Mesendoderm (in vitro differentiated cells): ENCODE data around the gene BRMS1.
"Not testable (repeated sequence)": the region's sequence is repeated elsewhere in the genome, so short reads cannot be mapped to it uniquely, and the experiment has no call there.

Experiments used
- DNase-seq: peaks from one replicate; pipeline ENCODE4 v3.0.0; 2013
- H2AK5ac ChIP-seq: 2 replicates; pipeline ENCODE4 v1.6.1; 2013; ENCODE audit warnings: low read length, inconsistent platforms
- H2BK120ac ChIP-seq: 2 replicates; pipeline ENCODE4 v1.6.1; 2013; ENCODE audit warnings: low read depth, mild to moderate bottlenecking, low read length, moderate library complexity, mixed read lengths
- H2BK15ac ChIP-seq: replicated peaks from 2 replicates; pipeline ENCODE4 v1.6.1; 2013; ENCODE audit warnings: low read depth, mild to moderate bottlenecking, moderate library complexity
- H2BK5ac ChIP-seq: 2 replicates; pipeline ENCODE4 v1.6.1; 2013; ENCODE audit warnings: low read length, inconsistent platforms
- H3K18ac ChIP-seq: 2 replicates; pipeline ENCODE4 v1.6.1; 2013; ENCODE audit warnings: mild to moderate bottlenecking, low read length, mixed read lengths
- H3K23ac ChIP-seq: one replicate; pipeline ENCODE4 v1.6.1; 2013; ENCODE audit warnings: low read length
- H3K27ac ChIP-seq: 2 replicates; pipeline ENCODE4 v1.5.1; 2013; ENCODE audit warnings: low read depth, mild to moderate bottlenecking, inconsistent platforms, low read length, moderate library complexity
- H3K27me3 ChIP-seq: 2 replicates; pipeline ENCODE4 v1.6.1; 2013; ENCODE audit warnings: low read length, control low read depth, mild to moderate bottlenecking, inconsistent platforms; ENCODE audit not compliant: insufficient read depth, poor library complexity
- H3K36me3 ChIP-seq: 2 replicates; pipeline ENCODE4 v1.6.1; 2013; ENCODE audit warnings: low read length, inconsistent platforms; ENCODE audit not compliant: control insufficient read depth, insufficient read depth
- H3K4ac ChIP-seq: one replicate; pipeline ENCODE4 v1.6.1; 2013; ENCODE audit warnings: low read depth, mild to moderate bottlenecking, low read length, moderate library complexity
- H3K4me1 ChIP-seq: 2 replicates; pipeline ENCODE4 v1.6.1; 2013; ENCODE audit warnings: low read depth, low read length, inconsistent platforms; ENCODE audit not compliant: control insufficient read depth
- H3K4me2 ChIP-seq: 2 replicates; pipeline ENCODE4 v1.6.1; 2013; ENCODE audit warnings: low read length
- H3K4me3 ChIP-seq: 2 replicates; pipeline ENCODE4 v1.5.1; 2013; ENCODE audit warnings: mild to moderate bottlenecking, low read length
- H3K56ac ChIP-seq: one replicate; pipeline ENCODE4 v1.6.1; 2013; ENCODE audit warnings: low read length
- H3K79me1 ChIP-seq: 2 replicates; pipeline ENCODE4 v1.6.1; 2013; ENCODE audit warnings: low read length, inconsistent platforms
- H3K79me2 ChIP-seq: 2 replicates; pipeline ENCODE4 v1.6.1; 2013; ENCODE audit warnings: mild to moderate bottlenecking, low read length; ENCODE audit not compliant: control insufficient read depth, insufficient read depth
- H3K9ac ChIP-seq: 2 replicates; pipeline ENCODE4 v1.6.1; 2013; ENCODE audit warnings: low read length, inconsistent platforms
- H4K5ac ChIP-seq: one replicate; pipeline ENCODE4 v1.6.1; 2013; ENCODE audit warnings: low read length
- H4K8ac ChIP-seq: one replicate; pipeline ENCODE4 v1.6.1; 2013; ENCODE audit warnings: low read depth, mild to moderate bottlenecking, control low read depth, low read length, moderate library complexity
- WGBS: extraction: QIAGEN DNeasy Blood & Tissue Kit; methylation state at CpG from one replicate; pipeline ENCODE4 v1.1.7; 2013; ENCODE audit warnings: low lambda C conversion rate, missing lambda C conversion rate; ENCODE audit not compliant: insufficient coverage; ENCODE audit errors: extremely low coverage; 5-methylcytosine and 5-hydroxymethylcytosine counted together

BRMS1 gene

DNA sequence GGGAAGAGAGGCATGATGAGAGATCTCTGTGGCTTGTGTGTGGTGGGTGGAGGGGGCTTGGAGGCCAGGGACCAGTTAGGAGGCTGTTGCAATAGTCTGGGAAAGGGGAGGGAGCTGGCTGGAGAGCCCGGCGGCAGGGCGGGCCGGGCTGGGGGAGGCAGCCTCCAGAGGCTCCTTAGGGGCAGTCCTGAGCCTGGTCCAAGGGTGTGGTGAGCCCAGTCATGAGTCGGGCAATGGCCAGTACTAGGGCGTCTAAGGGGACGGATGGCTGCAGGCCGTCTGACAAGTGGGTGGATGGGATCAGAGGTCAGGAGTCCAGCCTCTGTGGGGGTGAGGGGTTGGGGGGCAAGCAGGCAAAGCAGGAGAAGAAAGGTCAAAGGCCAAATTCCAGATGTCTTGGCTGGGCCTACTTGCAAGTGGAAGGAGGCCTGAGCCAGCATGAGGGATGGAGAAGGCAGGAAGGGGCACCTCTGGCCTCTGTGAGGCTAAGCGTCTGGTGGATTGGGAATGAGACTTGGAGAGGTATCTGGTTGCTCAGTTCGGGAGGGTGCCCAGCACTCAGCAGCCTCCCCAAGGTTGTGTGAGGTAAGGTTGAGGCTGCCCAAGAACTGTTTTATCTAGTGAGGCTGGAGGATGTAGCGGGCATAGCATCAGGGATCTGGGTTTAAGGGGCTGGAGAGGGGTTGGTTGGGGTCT lies 22.0 kb downstream of the BRMS1 start:
- no peak overlapping the region for H2AK5ac ChIP-seq
- DNase-seq = no peak
- H3K4me3 ChIP-seq = no peak overlapping the region
- H3K23ac ChIP-seq = no peak overlapping the region
- H3K4me2 ChIP-seq = no peak overlapping the region
- H3K4ac ChIP-seq = no peak overlapping the region
- no peak overlapping the region for H4K5ac ChIP-seq
- no peak overlapping the region for H3K27ac ChIP-seq
- no peak overlapping the region for H3K56ac ChIP-seq
- no peak overlapping the region for H2BK15ac ChIP-seq
- no peaks in the 10 kb centered on the region for H3K79me1 ChIP-seq
- no peaks in the 10 kb centered on the region for H3K79me2 ChIP-seq
- no peak overlapping the region for H2BK5ac ChIP-seq
- no peak overlapping the region for H3K9ac ChIP-seq
- no peaks in the 10 kb centered on the region for H3K36me3 ChIP-seq
- H3K4me1 ChIP-seq = peaks cover 10% of the 10 kb centered on the region
- H2BK120ac ChIP-seq = no peak overlapping the region
- H3K27me3 ChIP-seq = no peaks in the 10 kb centered on the region
- WGBS = no CpG with 5 or more reads among the region's 11 CpGs
- no peak overlapping the region for H4K8ac ChIP-seq
- H3K18ac ChIP-seq = no peak overlapping the region

GRCh38 chr11:66321606-66322005 lies 23.3 kb downstream of the BRMS1 start:
- Histone ChIP-seq H3K79me2 (no peaks in the 10 kb centered on the region), H3K23ac (no peak overlapping the region), H3K4ac (no peak overlapping the region), H2AK5ac (no peak overlapping the region), H3K18ac (no peak overlapping the region), H3K79me1 (no peaks in the 10 kb centered on the region), H3K9ac (no peak overlapping the region), H3K56ac (no peak overlapping the region), H4K5ac (no peak overlapping the region), H3K36me3 (no peaks in the 10 kb centered on the region), H3K4me3 (no peak overlapping the region), H2BK15ac (no peak overlapping the region), H3K27me3 (no peaks in the 10 kb centered on the region), H2BK120ac (no peak overlapping the region), H3K27ac (no peak overlapping the region), H2BK5ac (no peak overlapping the region), H4K8ac (no peak overlapping the region), H3K4me2 (no peak overlapping the region), H3K4me1 (peaks cover 13% of the 10 kb centered on the region)
- WGBS = no CpG with 5 or more reads among the region's 4 CpGs
- DNase-seq = no peak

GRCh38 chr11:66320748-66321147 lies 24.2 kb downstream of the BRMS1 start:
- peaks cover 13% of the 10 kb centered on the region for H3K4me1 ChIP-seq
- H3K4me2 ChIP-seq, H3K27me3 ChIP-seq, H2BK120ac ChIP-seq, H3K4ac ChIP-seq, H3K4me3 ChIP-seq, H3K56ac ChIP-seq, H3K27ac ChIP-seq, H4K5ac ChIP-seq, H3K9ac ChIP-seq, H3K36me3 ChIP-seq, H2BK15ac ChIP-seq, DNase-seq, H2AK5ac ChIP-seq, H3K79me1 ChIP-seq, H3K23ac ChIP-seq, H3K18ac ChIP-seq, H3K79me2 ChIP-seq, H4K8ac ChIP-seq, H2BK5ac ChIP-seq: not testable (repeated sequence)
- WGBS = no CpG with 5 or more reads among the region's 6 CpGs

DNA sequence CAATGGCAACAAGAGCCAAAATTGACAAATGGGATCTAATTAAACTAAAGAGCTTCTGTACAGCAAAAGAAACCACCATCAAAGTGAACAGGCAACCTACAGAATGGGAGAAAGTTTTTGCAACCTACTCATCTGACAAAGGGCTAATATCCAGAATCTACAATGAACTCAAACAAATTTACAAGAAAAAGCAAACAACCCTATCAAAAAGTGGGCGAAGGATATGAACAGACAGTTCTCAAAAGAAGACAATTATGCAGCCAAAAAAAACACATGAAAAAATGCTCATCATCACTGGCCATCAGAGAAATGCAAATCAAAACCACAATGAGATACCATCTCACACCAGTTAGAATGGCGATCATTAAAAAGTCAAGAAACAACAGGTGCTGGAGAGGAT lies 24.6 kb downstream of the BRMS1 start:
- H3K4me1 ChIP-seq = peaks cover 13% of the 10 kb centered on the region
- H4K8ac ChIP-seq, DNase-seq, H3K79me1 ChIP-seq, H3K9ac ChIP-seq, H3K27ac ChIP-seq, H3K56ac ChIP-seq, H2BK5ac ChIP-seq, H3K79me2 ChIP-seq, H2BK15ac ChIP-seq, H3K23ac ChIP-seq, H3K18ac ChIP-seq, H2AK5ac ChIP-seq, H3K27me3 ChIP-seq, H3K4me2 ChIP-seq, H3K36me3 ChIP-seq, H4K5ac ChIP-seq, H3K4me3 ChIP-seq, H2BK120ac ChIP-seq, H3K4ac ChIP-seq: not testable (repeated sequence)
- no CpG with 5 or more reads among the region's 2 CpGs for WGBS

GRCh38 chr11:66318600-66318970 lies 26.3 kb downstream of the BRMS1 start:
- H3K9ac ChIP-seq = peak overlapping the region; percentile 16
- H3K4ac ChIP-seq = no peak overlapping the region
- H3K18ac ChIP-seq = no peak overlapping the region
- H2BK5ac ChIP-seq = no peak overlapping the region
- peak overlapping the region; percentile 74 for H2AK5ac ChIP-seq
- H3K56ac ChIP-seq = peak overlapping the region; percentile 77
- no peaks in the 10 kb centered on the region for H3K27me3 ChIP-seq
- no peaks in the 10 kb centered on the region for H3K79me1 ChIP-seq
- no peaks in the 10 kb centered on the region for H3K79me2 ChIP-seq
- no peak for DNase-seq
- no peak overlapping the region for H3K4me2 ChIP-seq
- H4K8ac ChIP-seq = no peak overlapping the region
- no peak overlapping the region for H3K23ac ChIP-seq
- H2BK120ac ChIP-seq = no peak overlapping the region
- H3K4me1 ChIP-seq = peaks cover 15% of the 10 kb centered on the region
- peak overlapping the region; percentile 26 for H3K27ac ChIP-seq
- H2BK15ac ChIP-seq = no peak overlapping the region
- H4K5ac ChIP-seq = peak overlapping the region; percentile 52
- H3K36me3 ChIP-seq = no peaks in the 10 kb centered on the region
- no peak overlapping the region for H3K4me3 ChIP-seq
- no CpG with 5 or more reads among the region's 3 CpGs for WGBS
